ENCODE results near the gene NUDT6.
"Not testable (repeated sequence)": the region's sequence is repeated elsewhere in the genome, so short reads cannot be mapped to it uniquely, and the experiment has no call there.

Gene NUDT6

GRCh38 chr4:122875949-122876348 is 46.4 kb downstream of the NUDT6 start:
- TF ChIP-seq CTCF (IDR thresholded peaks at IDR 0.05; ENCODE audit: control extremely low read depth, extremely low read depth, low read depth, missing control alignments) = no peak
- ChIA-PET CTCF (interaction anchor here (0.9 to 1.2 kb wide), 2 partner anchors 21 to 24 kb away, joined by 3 to 4 read pairs; no protein-coding TSS in a partner anchor), POLR2A (no interaction called here)
- no peak for DNase-seq (ENCODE audit: extremely low spot score)

GRCh38 chr4:122873821-122874593 is 48.4 kb downstream of the NUDT6 start:
- no peak for DNase-seq (ENCODE audit: extremely low spot score)
- CTCF ChIA-PET = interaction anchor here (1.2 to 1.4 kb wide), 2 partner anchors 17 kb away, joined by 3 to 6 read pairs; no protein-coding TSS in a partner anchor
- POLR2A ChIA-PET = no interaction called here
- TF ChIP-seq CTCF (IDR thresholded peaks at IDR 0.05; ENCODE audit: control extremely low read depth, extremely low read depth, low read depth, missing control alignments) = no peak

- POLR2A ChIA-PET = no interaction called here
These were observed 49.3 kb downstream of the NUDT6 start for GRCh38 chr4:122873146-122873545.

GRCh38 chr4:122868235-122868634 is 54.2 kb downstream of the NUDT6 start:
- POLR2A ChIA-PET; DNase-seq (ENCODE audit: extremely low spot score): not testable (repeated sequence)

More at GRCh38 chr4:122873146-122873545, 49.3 kb downstream of the NUDT6 start:
- CTCF ChIA-PET = interaction anchor here (0.8 to 1.4 kb wide), 3 partner anchors 16 to 58 kb away, joined by 3 to 6 read pairs (median 3); no protein-coding TSS in a partner anchor
- TF ChIP-seq CTCF (IDR thresholded peaks at IDR 0.05; ENCODE audit: control extremely low read depth, extremely low read depth, low read depth, missing control alignments) = no peak
- DNase-seq (ENCODE audit: extremely low spot score) = no peak

GRCh38 chr4:122865425-122865824 is 57.0 kb downstream of the NUDT6 start:
- no peak for TF ChIP-seq CTCF (IDR thresholded peaks at IDR 0.05; ENCODE audit: control extremely low read depth, extremely low read depth, low read depth, missing control alignments)
- ChIA-PET CTCF (no interaction called here), POLR2A (no interaction called here)
- no peak for DNase-seq (ENCODE audit: extremely low spot score)

More at GRCh38 chr4:122868235-122868634, 54.2 kb downstream of the NUDT6 start:
- CTCF ChIA-PET = not testable (repeated sequence)

GRCh38 chr4:122863639-122864038 is 58.8 kb downstream of the NUDT6 start:
- POLR2A ChIA-PET = no interaction called here

More at GRCh38 chr4:122863639-122864038, 58.8 kb downstream of the NUDT6 start:
- no peak for DNase-seq (ENCODE audit: extremely low spot score)
- no peak for TF ChIP-seq CTCF (IDR thresholded peaks at IDR 0.05; ENCODE audit: control extremely low read depth, extremely low read depth, low read depth, missing control alignments)
- CTCF ChIA-PET = interaction anchor here (1.5 to 1.9 kb wide), 2 partner anchors 12 to 67 kb away, joined by 4 to 5 read pairs; no protein-coding TSS in a partner anchor
